Activated CD4-positive, alpha-beta T cell treated with anti-CD3 and anti-CD28 coated beads for 24 hours (primary cell): ENCODE data around the gene ZNF625.
"Not testable (repeated sequence)": the region's sequence is repeated elsewhere in the genome, so short reads cannot be mapped to it uniquely, and the experiment has no call there.

ENCODE experiments used
- DNase-seq, 2 donors: peaks; one replicate each; pipeline ENCODE4 v3.0.0-alpha.2; 2020; ENCODE audit warnings: low read depth in 2 of 2

Gene ZNF625

DNA sequence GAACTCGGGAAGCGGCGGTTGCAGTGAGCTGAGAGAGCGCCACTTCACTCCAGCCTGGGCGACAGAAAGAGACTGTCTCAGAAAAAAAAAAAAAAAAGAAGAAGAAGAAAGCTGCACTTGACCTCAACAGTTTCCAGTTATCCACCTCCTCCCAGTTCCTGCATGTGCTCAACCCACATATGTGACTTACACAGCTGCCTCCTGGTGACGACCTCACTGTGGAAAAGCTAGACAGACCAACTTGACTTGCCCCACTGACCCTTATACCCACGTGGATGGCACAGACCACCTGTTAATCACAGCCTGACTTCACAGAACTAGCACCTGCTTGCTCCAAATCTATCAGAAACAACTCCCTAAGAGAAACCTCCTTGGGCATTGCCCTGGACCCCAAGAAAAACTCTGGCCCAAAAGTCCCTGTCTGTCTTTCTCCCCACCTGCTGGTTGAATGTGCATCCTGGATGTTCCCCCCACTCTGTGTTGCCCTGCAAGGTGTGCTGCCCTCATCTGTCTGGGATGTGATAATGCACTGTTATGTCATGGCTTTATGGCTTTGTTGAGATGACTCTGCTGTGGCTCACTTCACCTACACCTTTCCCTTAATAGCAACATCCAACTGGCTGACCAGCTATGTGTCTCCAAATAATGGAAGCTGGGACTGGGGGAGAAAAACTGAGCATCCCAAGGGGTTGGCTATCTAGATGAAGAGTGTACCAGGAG lies 19.2 kb downstream of the ZNF625 start:
- no peak for DNase-seq

- DNase-seq, result no peak
Observed at GRCh38 chr19:12133069-12133468, 23.5 kb downstream of the ZNF625 start.

DNA sequence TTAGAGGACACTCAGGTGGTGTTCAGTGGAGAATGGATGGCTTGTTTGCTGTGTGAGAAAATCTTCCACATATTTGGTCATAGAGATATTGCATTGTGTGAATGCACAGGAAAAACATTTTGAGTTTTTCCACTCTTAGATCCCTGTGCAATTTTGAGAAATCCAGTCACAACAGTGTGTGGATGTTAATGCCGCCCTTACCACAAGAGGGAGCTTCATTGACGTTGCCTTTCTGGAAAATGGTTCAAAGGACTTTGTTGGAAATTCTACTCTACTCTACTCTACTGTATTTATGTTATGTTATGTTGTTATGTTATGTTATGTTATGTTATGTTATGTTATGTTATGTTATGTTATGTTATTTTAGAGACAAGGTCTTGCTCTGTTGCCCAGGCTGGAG lies 29.8 kb downstream of the ZNF625 start:
- no peak for DNase-seq

DNA sequence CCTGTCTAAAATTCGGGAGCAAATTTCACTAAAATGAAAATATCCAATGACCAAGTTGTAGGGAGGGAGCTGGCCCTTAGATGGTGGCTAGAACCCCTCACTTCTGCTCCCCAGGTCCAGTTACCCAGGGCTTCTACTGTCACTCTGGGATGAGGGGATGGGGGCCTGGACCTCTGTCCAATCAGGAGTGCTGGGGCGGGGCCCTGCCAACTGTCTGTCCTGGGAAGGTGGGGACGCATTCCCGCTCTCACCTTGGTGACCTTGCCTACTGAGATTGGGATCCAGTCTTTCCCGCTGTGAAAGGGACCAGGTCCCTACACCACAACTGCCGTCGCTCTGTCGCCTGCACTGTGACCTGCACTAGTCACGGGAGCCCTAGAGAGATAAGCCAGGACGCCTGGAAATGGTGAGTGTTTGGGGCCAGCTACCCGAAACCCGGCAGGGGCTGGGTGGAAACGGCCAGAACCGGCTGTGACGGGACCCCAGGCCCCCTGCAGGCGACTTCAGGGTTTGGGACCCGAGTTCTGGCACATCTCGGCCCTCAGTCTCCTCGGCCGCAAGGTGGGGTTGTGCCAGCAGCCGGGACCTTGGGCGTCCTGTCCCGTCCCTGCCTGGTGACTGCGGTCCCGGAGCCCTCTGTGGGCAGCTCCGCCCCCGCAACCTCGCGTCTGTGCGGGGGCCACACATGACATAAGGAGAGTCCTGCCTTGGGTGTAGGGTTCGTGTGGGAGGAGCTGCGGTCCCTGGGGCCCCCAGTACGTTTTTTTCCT lies 39.1 kb downstream of the ZNF625 start:
- no peak for DNase-seq

DNA sequence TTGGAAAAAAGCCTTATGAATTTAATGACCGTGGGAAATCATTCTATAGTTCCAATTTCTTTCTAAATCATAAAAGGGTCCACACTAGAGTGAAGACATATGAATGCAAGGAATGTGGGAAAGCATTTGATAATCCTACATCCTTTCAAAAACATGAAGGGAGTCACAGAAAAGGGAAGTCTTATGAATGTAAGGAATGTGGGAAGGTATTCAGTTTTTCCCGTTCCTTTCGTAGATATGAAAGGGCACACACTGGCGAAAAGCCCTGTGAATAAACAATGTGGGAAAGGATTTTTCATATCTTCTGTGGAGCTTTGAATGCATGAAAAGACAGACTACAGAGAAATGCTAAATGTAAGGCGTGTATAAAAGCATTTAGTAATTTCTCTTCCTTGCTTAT lies 43.4 kb downstream of the ZNF625 start:
- no peak for DNase-seq

GRCh38 chr19:12112701-12113100 lies 43.8 kb downstream of the ZNF625 start:
- DNase-seq, result no peak

- DNase-seq, result no peak
Observed at GRCh38 chr19:12111943-12112637, 44.4 kb downstream of the ZNF625 start.

- no peak for DNase-seq
Observed at GRCh38 chr19:12111176-12111575, 45.4 kb downstream of the ZNF625 start.

- not testable (repeated sequence) for DNase-seq
Observed at GRCh38 chr19:12103909-12104308, 52.6 kb downstream of the ZNF625 start.

GRCh38 chr19:12098040-12098439 lies 58.5 kb downstream of the ZNF625 start:
- no peak for DNase-seq

- no peak for DNase-seq
Observed at GRCh38 chr19:12095111-12095790, 61.3 kb downstream of the ZNF625 start.
